GM12875 (cell line): ENCODE results near the gene GRIA3.

Experiments used
- H3K4me3 ChIP-seq: one replicate; pipeline ENCODE4 v1.5.1; 2011; ENCODE audit warnings: low read depth, low read length, control low read depth
- CTCF ChIP-seq: IDR thresholded peaks from 2 replicates; pipeline ENCODE4 v1.5.1; 2011; ENCODE audit warnings: low read depth, mild to moderate bottlenecking, control low read depth, inconsistent platforms, low read length, moderate library complexity, borderline replicate concordance; ENCODE audit not compliant: insufficient read depth

Gene GRIA3

GRCh38 chrX:123331859-123332258, 147.8 kb downstream of the GRIA3 start:
- no peak for TF ChIP-seq CTCF
- no peak overlapping the region for H3K4me3 ChIP-seq

- TF ChIP-seq CTCF: no peak
- H3K4me3 ChIP-seq: no peak overlapping the region
These were observed 152.6 kb downstream of the GRIA3 start for GRCh38 chrX:123336666-123337065.

GRCh38 chrX:123337886-123338639, 154.0 kb downstream of the GRIA3 start:
- TF ChIP-seq CTCF: no peak
- H3K4me3 ChIP-seq: no peak overlapping the region

- no peak overlapping the region for H3K4me3 ChIP-seq
- no peak for TF ChIP-seq CTCF
These were observed 155.3 kb downstream of the GRIA3 start for GRCh38 chrX:123339221-123339905.

- no peak overlapping the region for H3K4me3 ChIP-seq
- TF ChIP-seq CTCF: no peak
These were observed 156.6 kb downstream of the GRIA3 start for GRCh38 chrX:123340696-123341095.

- TF ChIP-seq CTCF: no peak
These were observed 164.4 kb downstream of the GRIA3 start for GRCh38 chrX:123348468-123348867.

GRCh38 chrX:123350226-123350625, 166.1 kb downstream of the GRIA3 start:
- no peak for TF ChIP-seq CTCF
- H3K4me3 ChIP-seq: no peak overlapping the region

More at GRCh38 chrX:123348468-123348867, 164.4 kb downstream of the GRIA3 start:
- H3K4me3 ChIP-seq: no peak overlapping the region
